HepG2 (cell line): ENCODE measurements around the gene MEGF6. TPM values are rescaled to one million over a fixed set of nuclear protein-coding genes. Genes with fewer than 3 reads are reported as not detected.

Experiments
- ATAC-seq: fragments of 200-7000 bp; cut with Tn5 transposase; 3 replicates; pipeline ENCODE4 v1.9.1; 2020; ENCODE audit warnings: mild to moderate bottlenecking, moderate library complexity
- BruUV-seq: library from RNA; stranded (reverse); fragments of 400-500 nt; replicated peaks from 2 replicates; lab custom pipeline; 2021; lab: Mats Ljungman, UMichigan
- CTCF ChIA-PET: fragments of 300-600 bp; formaldehyde crosslinking; extraction: SDS; loops from one replicate; lab custom pipeline; 2021; ENCODE audit warnings: low total read pairs, inconsistent platforms, low intra/inter-chr PET ratio; lab: Yijun Ruan, JAX
- POLR2A ChIA-PET: fragments of 350-600 bp; sonication (Branson Sonifier 250); formaldehyde crosslinking; loops from one replicate; lab custom pipeline; 2020; ENCODE audit warnings: antibody characterized with exemption, inconsistent platforms; lab: Yijun Ruan, JAX
- DNase-seq: peaks from one replicate; pipeline ENCODE4 v3.0.0-alpha.2; 2015; ENCODE audit warnings: low spot score
- FAIRE-seq: peaks from 3 replicates; lab custom pipeline; 2011; peaks lifted over from hg19 to GRCh38; lab: Jason Lieb, UNC
- H2AFZ ChIP-seq: one replicate; pipeline ENCODE4 v1.6.1; 2011; ENCODE audit warnings: low read length, inconsistent platforms
- H3K27ac ChIP-seq: fragments of 300-600 bp; 3 replicates; pipeline ENCODE4 v1.8.0; 2011; ENCODE audit warnings: mixed run types, mild to moderate bottlenecking, mixed read lengths, low read length, inconsistent platforms; ENCODE audit not compliant: insufficient read depth; ENCODE audit errors: extremely low read length
- H3K27me3 ChIP-seq, 2 experiments: fragments of 200-600 bp in 1 of 2; 2 replicates in 1 of 2; 3 replicates in 1 of 2; pipeline versions ENCODE4 v1.6.0 to v1.8.0; 2011; ENCODE audit warnings: low read length in 2 of 2, mild to moderate bottlenecking in 2 of 2, moderate library complexity in 2 of 2, inconsistent platforms in 1 of 2; ENCODE audit not compliant: insufficient read depth in 2 of 2, control insufficient read depth in 1 of 2
- H3K36me3 ChIP-seq, 2 experiments: fragments of 200-600 bp in 1 of 2; replicated peaks in 1 of 2; 2 replicates in 1 of 2; 3 replicates in 1 of 2; pipeline versions ENCODE4 v1.5.1 to v1.8.0; 2011; ENCODE audit warnings: low read length in 2 of 2, inconsistent platforms in 1 of 2; ENCODE audit not compliant: insufficient read depth in 2 of 2, control insufficient read depth in 1 of 2
- H3K4me1 ChIP-seq: 2 replicates; pipeline ENCODE4 v1.5.1; 2012; ENCODE audit warnings: low read length, inconsistent platforms; ENCODE audit not compliant: insufficient read depth
- H3K4me2 ChIP-seq: 2 replicates; pipeline ENCODE4 v1.6.0; 2011; ENCODE audit warnings: low read depth, low read length, inconsistent platforms
- H3K4me3 ChIP-seq, 3 experiments: fragments of 200-600 bp in 1 of 3; sonication (generic), shearing (Covaris generic) in 1 of 3; replicated peaks in 1 of 3; 2 replicates each; pipeline ENCODE4 v1.5.1; 2011 to 2016; ENCODE audit warnings: low read length in 3 of 3, inconsistent platforms in 2 of 3, low read depth in 2 of 3, mild to moderate bottlenecking in 2 of 3, control low read depth in 1 of 3, mixed read lengths in 1 of 3; ENCODE audit not compliant: insufficient read depth in 1 of 3
- H3K79me2 ChIP-seq: one replicate; pipeline ENCODE4 v1.6.1; 2011; ENCODE audit warnings: low read length, inconsistent platforms; ENCODE audit not compliant: insufficient read depth
- H3K9ac ChIP-seq: 2 replicates; pipeline ENCODE4 v1.6.0; 2011; ENCODE audit warnings: mild to moderate bottlenecking, low read depth, low read length, inconsistent platforms; ENCODE audit not compliant: insufficient read depth
- H3K9me3 ChIP-seq: 2 replicates; pipeline ENCODE4 v1.5.1; 2012; ENCODE audit warnings: mild to moderate bottlenecking, low read length
- H4K20me1 ChIP-seq: 2 replicates; pipeline ENCODE4 v1.6.0; 2011; ENCODE audit warnings: inconsistent platforms, mild to moderate bottlenecking, low read length, moderate library complexity; ENCODE audit not compliant: insufficient read depth
- AGO2 ChIP-seq: fragments of 200-400 bp; formaldehyde crosslinking; optimal IDR thresholded peaks from 2 replicates; pipeline ENCODE3; 2017; ENCODE audit warnings: mild to moderate bottlenecking, low read depth, low read length, moderate library complexity
- FOSL1 ChIP-seq: sonication (generic); formaldehyde crosslinking; IDR thresholded peaks from 2 replicates; pipeline ENCODE4 v1.9.0; 2021; ENCODE audit warnings: missing genetic modification reagents, borderline replicate concordance
- HCFC1 ChIP-seq: fragments of 150-350 bp; IDR thresholded peaks from 2 replicates; pipeline ENCODE4 v1.6.1; 2014; ENCODE audit warnings: low read depth, low read length
- HNRNPL ChIP-seq: fragments of 200-400 bp; formaldehyde crosslinking; IDR thresholded peaks from 2 replicates; pipeline ENCODE4 v1.6.1; 2017; ENCODE audit warnings: mild to moderate bottlenecking, low read depth, low read length
- NFE2L2 ChIP-seq: fragments of 150-350 bp; IDR thresholded peaks from 2 replicates; pipeline ENCODE4 v1.6.1; 2014; ENCODE audit warnings: low read length
- RBFOX2 ChIP-seq: fragments of 200-400 bp; formaldehyde crosslinking; IDR thresholded peaks from 2 replicates; pipeline ENCODE4 v1.6.1; 2017; ENCODE audit warnings: low read depth, mild to moderate bottlenecking, low read length
- RBM22 ChIP-seq: fragments of 200-400 bp; formaldehyde crosslinking; optimal IDR thresholded peaks from 2 replicates; pipeline ENCODE3; 2017; ENCODE audit warnings: mild to moderate bottlenecking, low read length, moderate library complexity
- STAG1 ChIP-seq: sonication (generic); formaldehyde crosslinking; IDR thresholded peaks from 2 replicates; pipeline ENCODE4 v1.4.0; 2020; ENCODE audit warnings: missing genetic modification reagents
- ZNF160 ChIP-seq: sonication (generic); formaldehyde crosslinking; IDR thresholded peaks from 2 replicates; pipeline ENCODE4 v1.8.0; 2022; ENCODE audit warnings: mild to moderate bottlenecking, inconsistent platforms, missing genetic modification reagents
- WGBS: methylation state at CpG from one replicate; pipeline ENCODE4 v1.1.6; 2017; ENCODE audit warnings: low lambda C conversion rate; 5-methylcytosine and 5-hydroxymethylcytosine counted together
- in situ Hi-C: cut with HindIII; loops from 2 replicates; pipeline ENCODE4 v1.10.0; 2017; ENCODE audit warnings: low pct_unique_long_range_greater_than_20kb; ENCODE audit not compliant: extremely low pct_ligation_motif_present
- intact Hi-C: fragments of 100-400 bp; cut with micrococcal nuclease; formaldehyde crosslinking; loops from one replicate; pipeline ENCODE4 v1.10.0; 2022; ENCODE audit not compliant: unreplicated experiment
- polyA plus RNA-seq, 8 experiments: library from polyadenylated mRNA; depleted of rRNA in 3 of 8; stranded (reverse) in 7 of 8; unstranded in 1 of 8; fragments of >200 nt; fragmentation: Illumina TruSeq in 4 of 8; extraction: Trizol in 4 of 8; gene quantifications; 2 replicates each; pipeline versions ENCODE4 v1.2.1 to v1.2.3, GENCODE V29; 2011 to 2016; ENCODE audit warnings: low read depth in 4 of 8, missing spikeins in 1 of 8, mixed read lengths in 1 of 8; ENCODE audit not compliant: insufficient read depth in 1 of 8
- total RNA-seq, 5 experiments: library from RNA; depleted of rRNA; stranded (reverse); fragments of >200 nt; fragmentation: Illumina TruSeq; extraction: Trizol; gene quantifications; 2 replicates each; pipeline ENCODE4 v1.2.3, GENCODE V29; 2016; ENCODE audit warnings: low read depth in 1 of 5

Gene MEGF6
- total and polyA plus RNA-seq, 2 of the 13 experiments (the other 11 are each of a cell fraction or from before 2014, with no cell fraction given), result 1.9 TPM

DNA sequence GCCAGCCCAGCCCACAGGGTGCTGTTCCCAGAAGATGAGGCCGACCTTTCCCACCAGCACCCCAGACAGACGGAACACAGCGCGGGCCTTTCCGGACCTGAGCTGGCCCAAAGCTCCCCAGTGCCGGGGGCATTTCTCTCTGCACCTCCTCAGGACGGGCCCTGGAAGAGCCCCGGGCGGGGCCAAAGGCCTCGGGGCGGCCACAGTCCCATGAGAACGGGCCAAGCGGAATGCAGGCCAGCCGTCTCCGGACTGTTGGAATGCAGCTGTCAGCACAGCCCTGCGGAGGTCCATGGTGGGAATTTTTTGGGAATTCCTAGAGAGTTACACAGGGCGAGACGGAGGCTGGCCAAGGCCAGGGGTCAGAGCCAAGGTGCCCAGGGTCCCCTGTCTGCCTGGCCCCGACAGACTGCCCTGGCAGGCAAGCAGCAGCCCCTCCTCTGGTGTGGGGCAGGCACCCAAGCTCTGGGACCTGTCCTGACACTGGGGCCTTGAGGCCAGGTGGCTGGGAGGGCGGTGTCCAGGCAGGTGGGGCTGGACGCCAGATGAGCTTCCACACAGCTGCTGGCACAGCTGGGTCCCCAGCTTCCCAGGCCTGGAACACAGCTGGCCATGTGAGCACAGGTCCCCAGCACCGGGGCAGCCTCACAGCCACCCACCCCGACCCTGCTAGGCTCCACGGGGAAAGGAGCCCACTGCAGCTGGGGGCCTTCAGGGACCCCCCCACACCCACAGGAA lies 63.0 kb downstream of the MEGF6 start:
- Histone ChIP-seq H3K36me3 (no peaks in the 10 kb centered on the region), H3K27me3 (peaks cover 9 to 52% of the 10 kb centered on the region in 2 experiments; a peak in 4 of 5 replicates), H3K9ac (no peak overlapping the region), H3K4me3 (no peak overlapping the region), H3K4me2 (no peak overlapping the region), H3K9me3 (no peaks in the 10 kb centered on the region), H2AFZ (no peak overlapping the region), H3K27ac (no peak overlapping the region), H3K4me1 (no peaks in the 10 kb centered on the region), H4K20me1 (0 out of 2 replicates have a peak, but pooled peaks cover 5% of the 10 kb centered on the region), H3K79me2 (no peaks in the 10 kb centered on the region)
- WGBS, result no CpG with 5 or more reads among the region's 24 CpGs
- CTCF ChIA-PET, result no interaction called here
- no peak for FAIRE-seq
- intact Hi-C loops (no loop called here), in situ Hi-C loops (no loop called here)
- POLR2A ChIA-PET, result no interaction called here
- BruUV-seq, result no TSS peak
- no peak for ATAC-seq
- DNase-seq, result no peak
- no peak for TF ChIP-seq STAG1 (CRISPR knock-in tag)
- TF ChIP-seq HCFC1, result no peak
- peak; percentile 56 for TF ChIP-seq AGO2
- peak; percentile 48; the same call in 1 of the 2 replicates for TF ChIP-seq RBFOX2

DNA sequence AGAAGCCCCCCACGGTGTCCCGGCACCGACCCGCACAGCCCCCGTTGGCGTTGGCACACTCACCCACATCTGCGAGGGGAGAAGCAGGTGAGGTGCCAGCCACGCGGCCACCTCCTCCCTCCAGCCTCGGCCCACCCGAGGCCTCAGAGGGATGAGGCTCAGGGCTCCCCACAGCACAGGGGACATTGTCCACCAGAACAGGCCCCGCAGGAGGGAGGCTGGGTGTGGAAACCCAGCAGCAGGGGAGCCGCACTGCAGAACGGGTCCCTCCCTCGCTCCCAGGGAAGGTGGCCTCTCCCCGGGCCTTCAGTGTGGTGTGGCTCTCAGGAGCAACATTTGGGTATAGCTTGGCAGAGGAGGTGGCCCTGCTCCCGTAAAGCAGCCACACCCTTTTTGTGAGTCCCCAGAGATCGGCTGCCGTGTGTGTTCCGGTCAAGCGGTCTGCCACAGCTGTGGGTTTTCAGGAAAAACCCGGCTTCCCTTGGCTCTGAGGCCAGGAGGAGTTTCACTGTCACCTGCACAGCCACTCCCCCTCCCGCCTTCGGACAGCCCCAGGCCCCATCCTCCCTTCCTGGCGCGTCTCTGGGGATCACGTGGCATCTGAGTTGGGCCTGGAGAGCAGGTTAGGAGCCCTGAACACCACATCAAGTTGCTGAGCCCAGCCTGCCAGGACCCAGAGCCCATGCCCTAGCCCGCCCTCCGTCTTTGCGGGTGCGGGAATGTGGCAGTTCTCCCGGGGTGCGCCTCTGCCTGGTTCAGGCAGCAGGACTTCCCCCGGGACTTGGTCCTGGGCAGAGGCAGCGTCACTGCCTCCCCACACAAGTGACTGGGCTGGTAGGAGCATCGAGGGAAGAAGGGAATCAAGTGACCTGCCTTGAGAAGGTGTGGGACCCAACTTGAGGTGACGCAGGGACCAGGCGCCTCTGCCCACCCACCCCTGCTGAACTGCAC lies 64.0 kb downstream of the MEGF6 start:
- POLR2A ChIA-PET, result no interaction called here
- no peaks in the 10 kb centered on the region for H3K9me3 ChIP-seq
- peaks cover 13 to 61% of the 10 kb centered on the region in 2 experiments; a peak in 4 of 5 replicates for H3K27me3 ChIP-seq
- in situ Hi-C loops, result no loop called here
- intact Hi-C loops, result no loop called here
- 0 out of 2 replicates have a peak, but pooled peaks cover 5% of the 10 kb centered on the region for H4K20me1 ChIP-seq
- no peaks in the 10 kb centered on the region for H3K79me2 ChIP-seq
- H3K36me3 ChIP-seq, result no peaks in the 10 kb centered on the region
- no peak for DNase-seq
- no peak for ATAC-seq
- no peak overlapping the region for H3K9ac ChIP-seq
- TF ChIP-seq HNRNPL, result 0 out of 2 replicates have a peak, but pooled peaks have one; percentile 28
- no peak for TF ChIP-seq ZNF160 (CRISPR knock-in tag)
- peak; percentile 46 for TF ChIP-seq RBM22
- no peak for TF ChIP-seq FOSL1 (CRISPR knock-in tag)
- no peak for TF ChIP-seq NFE2L2
- peak; percentile 56 for TF ChIP-seq AGO2
- no peaks in the 10 kb centered on the region for H3K4me1 ChIP-seq
- 40% methylated on average over 3 of the region's 38 CpGs for WGBS
- CTCF ChIA-PET, result no interaction called here
- H3K27ac ChIP-seq, result no peak overlapping the region
- FAIRE-seq, result no peak
- no peak overlapping the region for H3K4me3 ChIP-seq
- no peak overlapping the region for H3K4me2 ChIP-seq
- BruUV-seq, result no TSS peak
- no peak overlapping the region for H2AFZ ChIP-seq
